ENCODE measurements around the gene MBTPS1.

MBTPS1 gene

DNA sequence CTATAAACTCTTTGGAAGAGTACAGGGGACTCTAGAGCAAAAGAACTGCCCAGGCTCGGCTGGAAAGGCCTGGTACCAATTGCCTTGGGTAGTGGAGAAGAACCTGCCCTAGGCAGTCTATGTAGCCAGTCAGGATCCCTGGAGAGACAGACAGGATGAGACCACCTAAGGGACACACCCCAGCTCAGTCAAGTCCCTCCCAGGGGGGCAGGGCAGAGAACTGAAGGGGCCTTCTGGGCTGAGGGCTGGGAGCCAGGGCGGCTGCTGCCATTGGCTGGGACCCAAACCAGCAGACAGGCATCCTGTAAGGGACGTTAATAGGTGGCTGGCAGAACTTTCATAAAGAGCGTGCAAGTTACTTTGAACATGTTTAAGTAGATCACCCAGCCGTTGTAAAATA is 61.4 kb downstream of the MBTPS1 start:
- DNase-seq: peak in 1 of 58 donors; percentile 7

DNA sequence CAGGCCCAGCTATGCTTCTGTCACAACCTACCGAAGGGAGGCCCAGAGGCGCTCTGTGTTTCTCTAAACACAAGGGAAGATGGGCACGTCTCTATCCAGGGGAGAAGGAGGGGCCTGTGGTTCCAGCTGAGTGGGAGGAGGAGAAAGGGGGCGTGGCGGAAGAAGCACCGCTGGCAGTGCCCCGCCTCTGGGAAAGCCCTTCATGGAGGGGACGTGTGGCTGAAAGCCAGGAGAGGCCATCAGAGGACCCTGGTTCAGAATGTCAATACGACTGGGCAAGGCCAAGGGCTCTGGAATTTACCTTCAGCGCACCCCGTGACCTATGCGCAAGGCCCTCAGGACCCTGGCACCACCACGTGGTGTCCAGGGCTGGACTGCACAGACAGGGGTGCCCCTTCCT is 61.8 kb downstream of the MBTPS1 start:
- no peak for DNase-seq

DNA sequence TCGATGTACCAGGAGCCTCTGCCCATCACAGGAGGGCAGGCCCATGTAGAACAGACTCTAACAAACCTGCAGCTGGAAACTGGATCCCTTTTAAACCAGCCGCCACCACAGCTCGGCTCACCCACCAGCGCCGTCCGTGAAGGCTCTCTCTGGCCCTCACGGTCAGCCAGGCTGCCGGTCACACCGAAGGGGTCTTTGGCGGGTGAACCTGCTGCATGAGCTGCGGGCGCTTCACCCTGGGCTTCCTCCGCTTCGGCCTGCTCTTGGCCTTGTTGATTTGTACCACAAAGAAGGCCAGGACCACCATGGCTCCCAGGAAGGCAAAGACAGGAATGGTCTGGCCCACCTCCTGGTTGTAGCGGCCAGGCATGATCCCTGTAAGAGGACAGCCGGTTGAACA is 62.5 kb downstream of the MBTPS1 start:
- no peak for DNase-seq

DNA sequence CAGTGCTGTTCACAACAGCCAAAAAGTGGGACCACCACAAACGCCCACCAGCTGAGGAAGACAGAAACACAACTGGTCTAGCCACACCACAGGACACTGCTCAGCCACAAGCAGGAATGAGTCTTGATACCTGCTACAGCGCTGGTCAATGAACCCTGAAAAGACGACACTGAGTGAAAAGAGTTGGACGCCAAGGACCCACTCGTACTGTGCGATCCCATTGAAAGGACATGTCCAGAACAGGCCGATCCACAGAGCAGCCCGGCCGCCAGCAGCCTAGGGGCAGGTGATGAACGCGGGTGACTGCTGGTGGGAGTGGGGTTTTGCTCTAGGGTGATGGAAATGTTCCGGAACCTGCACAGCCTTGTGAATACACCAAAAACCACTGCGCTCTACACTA is 63.5 kb downstream of the MBTPS1 start:
- DNase-seq: no peak

DNA sequence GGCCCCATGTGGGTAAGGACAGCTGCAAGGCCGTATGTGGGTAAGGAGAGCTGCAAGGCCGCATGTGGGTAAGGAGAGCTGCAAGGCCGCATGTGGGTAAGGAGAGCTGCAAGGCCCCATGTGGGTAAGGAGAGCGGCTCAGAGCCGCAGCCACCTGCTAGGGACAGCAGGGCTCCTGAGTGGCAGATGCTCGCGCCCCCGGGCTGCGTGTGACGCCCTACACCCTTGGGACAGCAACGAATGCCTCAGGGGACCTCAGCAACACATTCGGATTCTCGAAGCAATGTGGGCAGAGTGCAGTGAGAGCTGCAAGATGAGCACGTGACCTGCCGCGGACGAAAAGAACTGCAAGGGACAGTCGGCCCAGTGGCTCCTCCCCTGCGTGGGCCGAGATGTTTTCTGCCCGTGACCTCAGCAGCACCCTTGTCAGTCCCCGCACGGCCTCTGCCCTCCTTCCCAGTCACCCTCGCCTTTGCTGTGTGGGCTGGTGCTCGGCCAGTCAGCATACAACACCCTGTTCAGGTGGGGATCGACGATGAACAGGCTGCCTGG is 64.6 kb downstream of the MBTPS1 start:
- DNase-seq: no peak

DNA sequence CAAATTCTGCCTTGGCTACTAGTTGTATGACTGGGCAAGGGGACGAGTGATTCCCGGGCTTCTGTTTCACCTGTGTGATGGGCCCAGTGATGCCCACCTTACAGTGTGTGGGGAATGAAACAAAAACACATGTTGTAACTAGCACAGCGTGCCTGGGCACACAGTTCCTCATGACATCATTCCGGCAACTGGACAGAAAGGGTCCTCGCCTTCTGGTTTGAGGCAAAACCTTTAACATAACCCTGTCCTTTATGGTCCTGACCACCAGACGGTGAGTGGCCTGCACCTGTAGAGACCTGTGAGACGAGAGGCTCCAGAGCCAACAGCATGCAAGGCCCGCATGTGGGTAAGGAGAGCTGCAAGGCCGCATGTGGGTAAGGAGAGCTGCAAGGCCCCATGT is 66.4 kb downstream of the MBTPS1 start:
- no peak for DNase-seq

DNA sequence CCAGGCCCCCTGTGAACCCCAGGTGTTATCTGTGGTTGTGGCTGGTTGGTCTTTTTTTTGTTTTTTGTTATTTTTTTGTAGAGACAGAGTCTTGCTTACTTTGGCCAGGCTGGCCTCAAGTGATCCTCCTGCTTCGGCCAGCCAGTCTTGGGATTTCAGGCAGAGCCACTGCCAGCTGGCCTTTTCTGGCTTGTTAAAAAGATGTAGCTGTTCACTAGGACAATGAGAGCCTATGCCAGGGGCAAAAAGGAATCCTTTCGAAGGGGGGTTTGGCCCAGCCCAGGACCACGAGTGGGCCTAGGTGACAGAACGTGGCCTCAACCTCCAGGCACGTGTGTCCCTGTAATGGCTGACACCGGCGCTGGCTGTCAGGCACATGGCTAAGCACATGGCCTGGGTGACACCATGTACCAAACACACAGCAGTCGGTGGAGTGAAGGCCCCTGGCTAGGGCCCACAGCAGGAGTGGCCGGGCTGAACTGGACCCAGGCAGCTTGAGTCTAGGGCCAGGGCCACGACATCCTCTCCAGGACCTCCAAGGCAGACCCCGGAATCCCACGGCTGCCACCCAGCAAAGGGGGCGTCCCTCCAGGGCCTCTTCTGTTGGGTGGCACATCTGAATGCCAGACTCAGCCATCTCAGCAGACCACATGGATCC is 67.2 kb downstream of the MBTPS1 start:
- DNase-seq: peak in 2 of 58 donors; percentile 16 to 19

DNA sequence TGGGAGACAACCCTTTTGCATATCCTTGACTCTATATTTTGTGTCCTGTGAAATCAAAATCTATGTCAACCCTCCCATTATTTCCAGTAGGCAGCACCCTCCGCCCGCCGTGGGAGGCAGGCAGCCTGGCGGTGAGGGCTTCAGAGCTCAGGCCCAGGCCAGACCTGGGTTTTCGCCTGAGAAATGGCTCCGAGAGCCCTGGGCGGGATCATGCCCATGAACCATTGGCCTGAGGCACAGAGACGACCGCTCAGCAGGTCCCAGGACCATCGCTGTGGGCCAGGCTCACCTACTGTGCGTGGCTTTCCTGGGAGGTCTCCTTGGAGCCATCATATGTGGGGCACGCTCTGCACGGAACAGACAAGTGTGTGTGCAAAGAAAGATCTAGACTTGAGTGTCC is 67.9 kb downstream of the MBTPS1 start:
- DNase-seq: no peak

DNA sequence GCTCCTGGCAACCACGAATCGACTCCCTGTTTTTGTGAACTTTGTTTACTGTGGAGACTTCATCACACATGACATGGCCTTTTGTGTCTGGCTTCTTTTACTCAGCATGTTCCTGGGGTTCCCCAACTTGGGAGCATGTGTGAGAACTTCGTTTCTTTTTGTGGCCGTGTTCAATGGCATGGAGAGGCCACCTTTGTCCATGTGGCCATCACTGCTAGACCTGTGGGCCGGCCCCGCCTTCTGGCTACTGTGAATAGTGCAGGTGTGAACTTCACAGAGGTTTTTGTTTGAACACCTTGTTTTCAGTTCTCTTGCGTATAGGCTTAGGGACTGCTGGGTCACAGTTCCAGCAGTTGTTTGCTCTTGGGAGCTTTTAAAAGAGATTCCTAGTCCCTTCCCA is 68.5 kb downstream of the MBTPS1 start:
- DNase-seq: no peak

DNA sequence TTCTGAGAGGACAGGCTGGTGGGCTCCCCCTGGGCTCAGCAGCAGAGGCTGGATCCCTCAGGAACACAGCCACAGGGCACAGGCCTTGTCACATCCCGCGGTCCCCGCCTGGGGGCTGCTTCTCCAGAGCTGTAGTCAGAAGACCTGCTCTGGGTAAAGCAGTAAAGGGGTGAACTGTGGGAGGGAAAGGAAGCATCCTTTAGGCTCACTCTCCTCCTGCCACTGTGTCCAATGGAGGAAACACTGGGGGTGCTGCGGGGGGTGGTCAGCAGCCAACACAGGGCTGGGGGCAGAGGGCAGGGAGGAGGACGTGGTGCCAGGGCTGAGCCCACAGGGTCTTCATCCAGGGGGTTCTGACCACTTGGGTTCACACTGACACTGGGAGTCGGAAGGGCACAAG is 69.1 kb downstream of the MBTPS1 start:
- no peak for DNase-seq

DNA sequence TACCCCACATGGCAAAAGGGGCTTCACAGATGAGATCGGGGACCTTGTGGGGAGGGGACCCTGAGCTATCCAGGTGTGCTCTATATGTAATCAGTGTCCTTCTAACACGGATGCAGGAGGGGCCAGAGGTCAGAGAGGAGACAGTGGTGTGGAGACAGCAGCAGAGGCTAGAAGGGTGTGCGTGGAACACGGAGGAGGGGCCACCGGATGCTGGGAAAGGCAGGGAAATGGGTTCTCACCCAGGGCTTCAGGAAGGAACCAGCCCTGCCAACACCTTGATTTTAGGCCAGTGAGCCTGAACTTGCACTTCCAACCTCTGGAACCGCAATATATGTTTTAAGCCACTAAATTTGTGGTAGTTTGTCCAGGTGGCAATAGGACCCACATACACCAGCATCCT is 69.5 kb downstream of the MBTPS1 start:
- DNase-seq: no peak

DNA sequence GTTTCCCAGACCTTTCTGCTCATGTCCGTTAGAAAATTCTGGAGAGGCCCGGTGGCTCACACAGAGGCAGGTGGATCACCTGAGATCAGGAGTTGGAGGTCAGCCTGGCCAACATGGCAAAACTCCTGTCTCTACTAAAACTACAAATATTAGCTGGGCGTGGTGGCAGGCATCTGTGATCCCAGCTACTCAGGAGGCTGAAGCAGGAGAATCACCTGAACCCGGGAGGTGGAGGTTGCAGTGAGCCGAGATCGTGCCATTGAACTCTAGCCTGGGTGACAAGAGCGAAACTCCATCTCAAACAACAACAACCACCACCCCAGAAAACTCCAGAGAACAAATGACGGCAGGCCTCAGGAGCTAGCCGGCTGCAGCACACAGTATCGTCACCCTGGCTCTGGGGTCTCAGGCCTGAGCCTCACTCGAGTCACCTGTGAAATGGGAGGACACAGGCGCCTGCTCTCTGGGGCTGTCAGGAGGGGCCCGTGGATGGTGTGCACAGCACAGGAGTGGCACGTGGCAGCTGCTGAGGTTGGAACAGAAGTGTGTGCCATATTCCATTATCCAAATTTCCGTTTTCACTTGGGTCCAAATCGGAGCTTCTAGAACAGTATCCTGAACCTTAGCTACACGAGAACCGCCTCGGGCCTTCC is 70.8 kb downstream of the MBTPS1 start:
- DNase-seq: no peak

DNA sequence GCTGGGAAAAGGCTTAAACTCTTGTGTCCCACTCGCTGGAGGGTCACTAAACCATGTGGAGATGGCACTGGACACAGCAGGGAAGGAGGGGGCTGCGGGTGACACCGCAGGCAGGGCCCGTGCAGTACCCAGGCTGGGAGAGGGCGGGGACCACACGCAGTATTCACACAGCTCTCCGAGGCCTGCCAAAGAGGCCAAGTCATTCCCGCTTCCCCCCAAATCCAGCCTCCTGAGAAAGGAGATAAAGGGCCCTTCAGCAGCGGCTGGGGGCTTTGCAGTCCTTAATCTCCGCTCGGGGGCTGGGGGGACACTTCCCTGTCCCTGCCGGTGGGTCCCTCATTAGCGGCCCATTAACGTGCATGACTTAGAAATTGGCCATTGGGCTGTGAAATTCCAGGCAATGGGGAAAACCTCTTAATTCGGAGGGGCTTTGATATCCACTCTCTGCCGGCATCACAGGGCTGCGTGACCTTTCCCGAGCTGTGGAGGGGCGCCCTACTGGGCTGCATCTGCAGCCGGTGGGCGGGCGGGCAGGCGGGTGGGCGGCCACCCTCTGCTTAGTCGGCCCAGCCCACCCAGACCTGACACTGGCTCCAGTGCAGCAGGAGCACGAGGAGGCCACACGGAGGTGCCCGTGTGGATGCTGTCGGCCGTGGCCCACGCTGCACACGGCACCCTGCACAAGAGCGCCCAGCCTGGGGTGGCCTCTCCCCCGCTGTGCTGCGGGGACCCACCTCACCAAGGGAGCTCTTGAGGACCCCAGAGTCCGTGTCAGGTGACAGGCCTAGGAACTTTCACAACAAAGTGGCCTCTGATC is 71.5 kb downstream of the MBTPS1 start:
- no peak for DNase-seq

DNA sequence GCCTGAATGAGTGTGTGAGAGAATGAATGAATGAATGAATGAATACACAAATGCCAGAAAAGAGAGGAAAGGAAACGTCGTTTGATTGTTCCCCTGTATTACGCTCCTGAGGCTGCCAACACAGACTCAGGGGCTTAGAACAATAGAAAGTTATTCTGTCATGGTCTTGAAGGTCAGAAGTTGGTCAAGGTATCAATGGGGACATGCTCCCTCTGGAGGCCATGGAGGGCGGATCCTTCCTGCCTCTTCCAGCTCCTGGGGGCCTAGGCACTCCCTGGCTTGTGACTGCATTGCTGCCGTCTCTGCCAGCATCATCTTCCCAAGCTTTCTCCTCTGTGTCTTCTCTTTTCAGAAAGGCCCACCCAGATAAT is 72.6 kb downstream of the MBTPS1 start:
- no peak for DNase-seq

DNA sequence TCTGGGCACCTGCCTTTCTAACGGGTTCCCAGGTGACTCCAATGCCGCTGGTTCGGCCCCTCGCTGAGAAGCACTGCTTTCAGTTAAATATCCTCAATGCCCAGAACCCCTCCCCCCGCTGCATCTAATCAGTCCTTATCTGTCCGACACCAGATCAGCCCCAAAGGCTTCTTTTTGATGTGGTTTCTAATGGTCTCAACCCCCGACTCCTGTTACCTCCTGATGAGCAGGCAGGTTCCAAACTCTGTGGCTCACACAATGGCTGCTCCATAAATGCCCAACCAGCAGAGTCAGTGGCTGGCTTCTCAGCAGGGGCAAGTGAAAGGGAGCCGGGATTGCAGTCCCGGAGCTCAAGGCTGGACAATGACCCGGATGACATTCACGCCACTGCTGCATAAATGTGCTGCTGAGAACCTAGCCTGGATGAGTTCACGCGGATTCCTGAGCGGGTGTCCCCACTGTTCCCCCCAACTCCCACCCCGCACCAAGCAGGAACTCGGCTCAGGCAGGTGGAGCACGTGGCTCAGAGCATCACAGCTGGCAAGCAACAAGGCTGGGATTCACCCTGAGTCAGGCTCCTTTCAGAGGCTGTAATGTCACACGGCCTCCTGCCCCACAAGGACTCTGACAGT is 73.1 kb downstream of the MBTPS1 start:
- DNase-seq: no peak

DNA sequence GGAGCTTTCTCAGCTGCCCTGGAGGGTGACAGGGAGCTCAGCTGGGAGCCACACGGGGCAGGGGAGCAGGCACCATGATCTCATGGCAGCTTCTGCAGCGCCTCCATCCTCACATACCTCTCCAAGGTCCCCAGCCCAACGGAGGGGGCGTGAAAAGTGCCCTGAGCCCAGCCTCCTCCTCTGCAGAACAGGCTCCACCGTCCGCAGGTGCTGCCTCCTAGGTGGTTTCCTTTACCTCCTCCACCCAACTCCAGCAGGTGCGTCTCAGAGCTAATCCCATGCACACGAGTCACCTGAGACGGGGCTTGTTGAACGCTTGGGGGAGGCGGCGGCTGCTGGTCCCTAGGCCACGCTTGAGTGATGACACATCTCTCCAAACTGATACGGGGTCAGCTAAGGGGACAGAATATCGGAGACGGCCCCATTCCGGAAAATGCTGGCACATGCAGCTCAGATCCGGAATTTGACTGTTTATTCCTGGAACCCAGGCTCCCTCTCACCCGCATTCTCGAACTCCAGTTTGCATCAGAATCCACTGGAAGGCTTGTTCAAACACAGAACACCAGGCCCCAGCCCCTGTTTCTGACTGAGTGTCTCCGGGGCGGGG is 73.8 kb downstream of the MBTPS1 start:
- DNase-seq: no peak

DNA sequence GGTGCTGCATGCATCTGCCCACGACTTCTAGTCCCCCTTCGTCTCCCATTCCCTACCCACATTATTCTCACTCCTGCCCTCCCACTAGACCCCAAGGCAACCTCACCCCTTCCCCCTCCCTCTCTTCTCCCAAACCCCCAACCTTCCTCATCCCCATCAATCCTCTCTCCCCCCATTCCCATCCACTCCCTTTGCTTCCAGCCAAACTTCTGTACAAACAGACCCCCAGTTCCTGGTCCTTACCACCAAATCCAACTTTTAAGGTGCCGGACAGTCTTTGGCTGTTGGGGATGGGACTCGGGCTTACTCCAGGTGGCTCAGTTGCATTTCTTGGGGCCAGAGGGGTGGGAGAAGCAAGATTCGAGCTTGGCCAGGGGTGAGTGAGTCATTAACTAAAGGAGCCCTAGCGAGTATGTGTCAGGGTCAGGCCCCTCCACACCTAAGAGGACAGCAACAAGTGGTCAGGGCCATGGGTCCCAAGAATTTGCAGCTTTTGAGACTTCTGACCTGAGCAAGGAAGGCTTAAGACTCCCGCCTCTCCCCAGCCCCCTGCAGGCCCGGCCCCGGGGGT is 74.3 kb downstream of the MBTPS1 start, which contains the start of gene SLC38A8:
Gene SLC38A8, minus strand, starts transcription at position 488 of the 571 bp plus-strand sequence. CDS start 638 bp downstream, outside the sequence.
- no peak for DNase-seq

DNA sequence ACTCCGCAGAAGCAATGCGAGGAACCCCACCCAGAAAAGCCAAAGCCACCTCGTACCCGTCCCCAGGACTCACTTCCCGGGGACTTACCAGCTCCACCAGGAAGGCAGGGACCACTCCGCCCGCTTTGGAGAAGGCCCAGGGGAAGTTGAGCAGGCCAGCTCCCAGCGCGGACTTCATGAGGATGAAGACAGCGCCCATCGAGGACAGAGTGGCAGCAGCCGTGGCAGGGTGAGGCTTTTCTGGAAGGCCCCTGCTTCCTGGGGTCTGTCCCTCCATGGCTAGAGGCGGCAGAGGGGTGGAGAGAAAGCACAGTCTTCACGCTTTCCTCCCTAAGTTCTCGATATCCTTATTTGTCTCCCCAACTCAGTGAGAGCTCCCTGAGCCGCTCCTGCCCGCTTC is 74.9 kb downstream of the MBTPS1 start:
- no peak for DNase-seq

DNA sequence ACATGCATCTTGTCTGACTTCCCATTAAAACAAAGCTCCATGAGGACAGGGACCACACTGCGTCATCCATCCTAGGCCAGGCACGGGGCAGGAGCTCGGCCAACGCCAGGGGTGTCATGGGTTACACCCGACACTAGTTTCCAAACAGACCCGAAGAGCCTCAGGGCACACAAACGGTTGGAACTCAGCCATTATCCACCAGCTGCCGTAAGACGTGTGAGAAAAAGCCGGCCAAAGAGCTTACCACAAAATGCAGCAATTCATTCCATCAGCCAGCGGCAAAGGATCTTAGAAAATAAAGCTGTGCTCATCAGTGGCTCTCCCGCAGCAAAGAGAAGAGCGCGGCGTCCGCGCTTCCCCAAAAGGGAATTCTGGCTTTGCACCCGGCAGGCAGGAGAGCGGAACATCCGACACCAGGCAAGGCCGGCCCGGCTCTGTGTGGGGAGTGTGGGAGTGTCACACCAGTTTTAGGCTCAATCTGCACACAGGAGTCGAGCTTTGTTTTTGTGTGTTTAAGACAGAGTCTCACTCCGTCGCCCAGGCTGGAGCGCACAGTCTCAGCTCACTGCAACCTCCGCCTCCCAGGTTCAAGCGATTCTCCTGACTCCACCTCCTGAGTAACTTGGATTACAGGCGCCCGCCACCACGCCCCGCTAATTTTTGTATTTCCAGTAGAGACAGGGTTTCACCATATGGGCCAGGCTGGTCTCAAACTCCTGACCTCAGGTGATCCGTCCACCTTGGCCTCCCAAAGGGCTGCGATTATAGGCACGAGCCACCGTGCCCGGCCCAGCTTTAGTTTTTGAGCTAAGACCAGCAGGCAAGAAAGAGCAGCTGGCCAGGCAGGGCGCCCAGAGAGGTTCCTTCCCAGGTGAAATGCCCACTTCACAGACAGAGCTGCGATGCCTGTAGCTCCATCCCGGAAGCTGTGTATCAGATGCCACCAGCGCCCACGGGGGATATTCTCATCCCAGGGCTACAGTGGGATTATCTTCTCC is 75.6 kb downstream of the MBTPS1 start:
- DNase-seq: peak in 18 of 58 donors; percentile 3 to 34 (median 14)
